OCI-LY1 (cell line): ENCODE data around the gene CATSPERD.

Experiments
- EZH2 ChIP-seq: fragments of 200-600 bp; sonication (generic), shearing (Covaris generic); IDR thresholded peaks from 2 replicates; pipeline ENCODE4 v1.8.0; 2017; ENCODE audit warnings: borderline replicate concordance, mixed run types, mild to moderate bottlenecking, antibody characterized with exemption, low read length, moderate library complexity, mixed read lengths
- TF ChIP-seq, protein P1 (sequence below): fragments of 200-600 bp; sonication (generic), shearing (Covaris generic); IDR thresholded peaks from 2 replicates; pipeline ENCODE4 v1.5.1; 2017; ENCODE audit warnings: mild to moderate bottlenecking, antibody characterized with exemption, low read length, moderate library complexity, mixed read lengths

- TF ChIP-seq EZH2: no peak
- TF ChIP-seq, protein P1, sequence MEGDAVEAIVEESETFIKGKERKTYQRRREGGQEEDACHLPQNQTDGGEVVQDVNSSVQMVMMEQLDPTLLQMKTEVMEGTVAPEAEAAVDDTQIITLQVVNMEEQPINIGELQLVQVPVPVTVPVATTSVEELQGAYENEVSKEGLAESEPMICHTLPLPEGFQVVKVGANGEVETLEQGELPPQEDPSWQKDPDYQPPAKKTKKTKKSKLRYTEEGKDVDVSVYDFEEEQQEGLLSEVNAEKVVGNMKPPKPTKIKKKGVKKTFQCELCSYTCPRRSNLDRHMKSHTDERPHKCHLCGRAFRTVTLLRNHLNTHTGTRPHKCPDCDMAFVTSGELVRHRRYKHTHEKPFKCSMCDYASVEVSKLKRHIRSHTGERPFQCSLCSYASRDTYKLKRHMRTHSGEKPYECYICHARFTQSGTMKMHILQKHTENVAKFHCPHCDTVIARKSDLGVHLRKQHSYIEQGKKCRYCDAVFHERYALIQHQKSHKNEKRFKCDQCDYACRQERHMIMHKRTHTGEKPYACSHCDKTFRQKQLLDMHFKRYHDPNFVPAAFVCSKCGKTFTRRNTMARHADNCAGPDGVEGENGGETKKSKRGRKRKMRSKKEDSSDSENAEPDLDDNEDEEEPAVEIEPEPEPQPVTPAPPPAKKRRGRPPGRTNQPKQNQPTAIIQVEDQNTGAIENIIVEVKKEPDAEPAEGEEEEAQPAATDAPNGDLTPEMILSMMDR: no peak
These were observed 16.3 kb upstream of the CATSPERD start for GRCh38 chr19:5703819-5704818.
